Ascending aorta (tissue), 2 donors: ENCODE results near the gene DENND10. TPM values are rescaled to one million over a fixed set of nuclear protein-coding genes. Genes with fewer than 3 reads are reported as not detected.

Experiments used
- DNase-seq, 2 donors: peaks; one replicate each; pipeline ENCODE4 v3.0.0-alpha.2; 2019; ENCODE audit warnings: low spot score in 2 of 2
- H3K27ac ChIP-seq, 2 donors: fragments of 200-600 bp; sonication (generic); one replicate each; pipeline ENCODE4 v1.5.1; 2016 to 2017; ENCODE audit warnings: mild to moderate bottlenecking in 1 of 2
- H3K27me3 ChIP-seq: fragments of 200-600 bp; sonication (generic); one replicate; pipeline ENCODE4 v1.5.1; 2017
- H3K36me3 ChIP-seq, 2 donors: fragments of 200-600 bp; sonication (generic); one replicate each; pipeline ENCODE4 v1.5.1; 2016
- H3K4me1 ChIP-seq, 2 donors: fragments of 200-600 bp; sonication (generic); one replicate each; pipeline ENCODE4 v1.5.1; 2016 to 2017; ENCODE audit warnings: mild to moderate bottlenecking in 1 of 2
- H3K4me3 ChIP-seq, 2 donors: fragments of 200-600 bp; sonication (generic); one replicate each; pipeline ENCODE4 v1.5.1; 2016 to 2017; ENCODE audit warnings: mild to moderate bottlenecking in 1 of 2
- H3K9me3 ChIP-seq, 2 donors: fragments of 200-600 bp; sonication (generic); one replicate each; pipeline ENCODE4 v1.5.1; 2016
- CTCF ChIP-seq, 3 experiments: fragments of 200-600 bp in 2 of 3; fragments of 450-650 bp in 1 of 3; sonication (generic) in 2 of 3; IDR thresholded peaks; one replicate each; pipeline ENCODE4 v1.5.1; 2016 to 2019; ENCODE audit warnings: antibody characterized with exemption in 3 of 3, mild to moderate bottlenecking in 1 of 3, moderate library complexity in 1 of 3
- intact Hi-C: fragments of 100-400 bp; cut with DNase I; formaldehyde crosslinking; loops from one replicate; pipeline ENCODE4 v1.15.1; 2023
- total RNA-seq: library from RNA; depleted of rRNA; stranded (reverse); fragments of >200 nt; gene quantifications from one replicate; pipeline ENCODE4 v1.1.0, GENCODE V29; 2016

Gene DENND10
- total RNA-seq, 1 donor from 2014 or later: 85.1 TPM

DNA sequence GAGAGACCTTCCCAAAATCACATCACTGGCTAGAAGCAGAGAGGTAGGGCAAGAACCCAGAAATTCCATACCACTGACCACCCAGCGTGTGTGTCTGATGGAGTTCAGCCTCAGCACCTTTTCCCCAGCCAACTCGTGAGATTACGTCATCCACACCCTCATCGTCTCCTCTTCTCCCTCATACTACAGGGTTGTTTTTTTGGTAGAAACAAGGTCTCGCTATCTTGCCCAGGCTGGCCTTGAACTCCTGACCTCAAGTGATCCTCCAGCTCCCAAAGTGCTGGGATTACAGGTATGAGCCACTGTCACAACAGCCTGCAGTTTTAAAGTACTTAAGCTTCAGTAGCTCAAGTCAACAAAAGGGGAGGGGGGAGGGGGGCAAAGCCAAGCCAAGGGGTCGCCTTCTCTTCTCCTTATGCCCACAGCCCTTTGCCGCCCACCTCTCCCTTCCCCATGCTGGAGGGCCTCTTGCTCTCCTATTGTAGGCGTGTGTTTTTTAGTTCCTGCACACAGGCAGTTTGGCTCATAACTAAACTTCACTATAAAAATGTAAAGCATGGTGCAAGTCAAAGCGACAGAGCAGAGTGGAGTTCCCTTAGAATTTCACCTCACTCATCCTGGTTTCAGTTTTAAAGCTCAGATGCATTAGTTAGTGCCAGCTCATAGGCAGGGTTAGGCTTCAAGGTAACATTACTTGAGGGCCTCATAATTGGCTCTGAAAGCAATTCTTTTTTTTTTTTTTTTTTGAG, 79.9 kb downstream of the DENND10 start:
- no peak overlapping the region for H3K27ac ChIP-seq
- no peaks in the 10 kb centered on the region for H3K27me3 ChIP-seq
- H3K4me1 ChIP-seq: no peaks in the 10 kb centered on the region
- TF ChIP-seq CTCF (IDR thresholded peaks at IDR 0.05): no peak
- intact Hi-C loops: no loop called here
- H3K4me3 ChIP-seq: no peak overlapping the region
- DNase-seq: no peak
- no peaks in the 10 kb centered on the region for H3K9me3 ChIP-seq
- no peaks in the 10 kb centered on the region for H3K36me3 ChIP-seq

Other genes with a start within 250 kb of the DENND10 start
- gene NANOS1, start 74.4 kb upstream of the DENND10 start, total RNA-seq: 5.3 TPM
- 59.4 TPM for gene EIF3A, start 23.3 kb upstream of the DENND10 start, total RNA-seq
- gene SFXN4, start 61.6 kb downstream of the DENND10 start, total RNA-seq: 13.7 TPM
- 34.9 TPM for gene PRDX3, start 74.7 kb downstream of the DENND10 start, total RNA-seq
- gene GRK5, start 103.5 kb downstream of the DENND10 start, total RNA-seq: 75.5 TPM